ENCODE data around the gene FST. TPM values are rescaled to one million over a fixed set of nuclear protein-coding genes. Genes with fewer than 3 reads are reported as not detected.

The FST gene
- total and polyA plus RNA-seq, 2 of the 13 experiments (the other 11 are each of a cell fraction or from before 2014, with no cell fraction given) = 38.6 to 136 TPM

DNA sequence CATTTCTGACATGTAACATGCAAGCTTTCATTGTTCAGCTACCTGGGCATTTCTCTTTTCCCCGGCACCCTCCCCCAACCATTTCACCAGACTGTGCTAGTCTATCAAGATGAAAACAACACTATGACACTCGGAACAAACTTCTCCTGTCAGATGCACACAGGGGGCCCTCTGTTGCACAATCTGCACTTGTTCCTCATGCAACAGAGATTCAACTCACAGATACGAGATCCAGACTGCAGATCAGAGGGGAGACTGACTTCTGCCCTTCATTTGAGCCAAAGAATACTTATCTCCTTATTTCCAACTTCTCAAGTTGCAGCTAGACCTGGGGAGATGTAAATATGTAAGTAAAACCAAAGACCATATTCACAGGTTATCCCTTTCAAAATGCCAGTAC, 15.7 kb upstream of the FST start (continued):
- TF ChIP-seq, protein P1, sequence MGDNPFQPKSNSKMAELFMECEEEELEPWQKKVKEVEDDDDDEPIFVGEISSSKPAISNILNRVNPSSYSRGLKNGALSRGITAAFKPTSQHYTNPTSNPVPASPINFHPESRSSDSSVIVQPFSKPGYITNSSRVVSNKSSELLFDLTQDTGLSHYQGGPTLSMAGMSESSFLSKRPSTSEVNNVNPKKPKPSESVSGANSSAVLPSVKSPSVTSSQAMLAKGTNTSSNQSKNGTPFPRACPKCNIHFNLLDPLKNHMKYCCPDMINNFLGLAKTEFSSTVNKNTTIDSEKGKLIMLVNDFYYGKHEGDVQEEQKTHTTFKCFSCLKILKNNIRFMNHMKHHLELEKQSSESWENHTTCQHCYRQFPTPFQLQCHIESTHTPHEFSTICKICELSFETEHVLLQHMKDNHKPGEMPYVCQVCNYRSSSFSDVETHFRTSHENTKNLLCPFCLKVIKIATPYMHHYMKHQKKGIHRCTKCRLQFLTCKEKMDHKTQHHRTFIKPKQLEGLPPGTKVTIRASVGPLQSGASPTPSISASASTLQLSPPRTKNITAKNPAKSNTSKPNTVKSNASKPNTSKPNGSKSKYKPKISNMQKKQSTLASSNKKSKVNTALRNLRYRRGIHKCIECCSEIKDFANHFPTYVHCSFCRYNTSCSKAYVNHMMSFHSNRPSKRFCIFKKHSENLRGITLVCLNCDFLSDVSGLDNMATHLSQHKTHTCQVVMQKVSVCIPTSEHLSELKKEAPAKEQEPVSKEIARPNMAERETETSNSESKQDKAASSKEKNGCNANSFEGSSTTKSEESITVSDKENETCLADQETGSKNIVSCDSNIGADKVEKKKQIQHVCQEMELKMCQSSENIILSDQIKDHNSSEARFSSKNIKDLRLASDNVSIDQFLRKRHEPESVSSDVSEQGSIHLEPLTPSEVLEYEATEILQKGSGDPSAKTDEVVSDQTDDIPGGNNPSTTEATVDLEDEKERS (CRISPR knock-in tag; IDR thresholded peaks at IDR 0.05) = 0 out of 2 replicates have a peak, but pooled peaks have one; percentile 35
- TF ChIP-seq, protein P2, sequence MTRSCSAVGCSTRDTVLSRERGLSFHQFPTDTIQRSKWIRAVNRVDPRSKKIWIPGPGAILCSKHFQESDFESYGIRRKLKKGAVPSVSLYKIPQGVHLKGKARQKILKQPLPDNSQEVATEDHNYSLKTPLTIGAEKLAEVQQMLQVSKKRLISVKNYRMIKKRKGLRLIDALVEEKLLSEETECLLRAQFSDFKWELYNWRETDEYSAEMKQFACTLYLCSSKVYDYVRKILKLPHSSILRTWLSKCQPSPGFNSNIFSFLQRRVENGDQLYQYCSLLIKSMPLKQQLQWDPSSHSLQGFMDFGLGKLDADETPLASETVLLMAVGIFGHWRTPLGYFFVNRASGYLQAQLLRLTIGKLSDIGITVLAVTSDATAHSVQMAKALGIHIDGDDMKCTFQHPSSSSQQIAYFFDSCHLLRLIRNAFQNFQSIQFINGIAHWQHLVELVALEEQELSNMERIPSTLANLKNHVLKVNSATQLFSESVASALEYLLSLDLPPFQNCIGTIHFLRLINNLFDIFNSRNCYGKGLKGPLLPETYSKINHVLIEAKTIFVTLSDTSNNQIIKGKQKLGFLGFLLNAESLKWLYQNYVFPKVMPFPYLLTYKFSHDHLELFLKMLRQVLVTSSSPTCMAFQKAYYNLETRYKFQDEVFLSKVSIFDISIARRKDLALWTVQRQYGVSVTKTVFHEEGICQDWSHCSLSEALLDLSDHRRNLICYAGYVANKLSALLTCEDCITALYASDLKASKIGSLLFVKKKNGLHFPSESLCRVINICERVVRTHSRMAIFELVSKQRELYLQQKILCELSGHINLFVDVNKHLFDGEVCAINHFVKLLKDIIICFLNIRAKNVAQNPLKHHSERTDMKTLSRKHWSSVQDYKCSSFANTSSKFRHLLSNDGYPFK (CRISPR knock-in tag; IDR thresholded peaks at IDR 0.05; ENCODE audit: borderline replicate concordance) = no peak
- peak; percentile 89 for TF ChIP-seq FOXO1 (CRISPR knock-in tag; IDR thresholded peaks at IDR 0.05)
- no peak for TF ChIP-seq ZFY (CRISPR knock-in tag; IDR thresholded peaks at IDR 0.05)
- TF ChIP-seq, protein P3, sequence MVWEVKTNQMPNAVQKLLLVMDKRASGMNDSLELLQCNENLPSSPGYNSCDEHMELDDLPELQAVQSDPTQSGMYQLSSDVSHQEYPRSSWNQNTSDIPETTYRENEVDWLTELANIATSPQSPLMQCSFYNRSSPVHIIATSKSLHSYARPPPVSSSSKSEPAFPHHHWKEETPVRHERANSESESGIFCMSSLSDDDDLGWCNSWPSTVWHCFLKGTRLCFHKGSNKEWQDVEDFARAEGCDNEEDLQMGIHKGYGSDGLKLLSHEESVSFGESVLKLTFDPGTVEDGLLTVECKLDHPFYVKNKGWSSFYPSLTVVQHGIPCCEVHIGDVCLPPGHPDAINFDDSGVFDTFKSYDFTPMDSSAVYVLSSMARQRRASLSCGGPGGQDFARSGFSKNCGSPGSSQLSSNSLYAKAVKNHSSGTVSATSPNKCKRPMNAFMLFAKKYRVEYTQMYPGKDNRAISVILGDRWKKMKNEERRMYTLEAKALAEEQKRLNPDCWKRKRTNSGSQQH (CRISPR knock-in tag; IDR thresholded peaks at IDR 0.05; ENCODE audit: low read depth) = peak; percentile 69; the same call in 1 of the 2 replicates
- no peak for TF ChIP-seq ARID2 (CRISPR knock-in tag; IDR thresholded peaks at IDR 0.05; ENCODE audit: borderline replicate concordance)
- no peak for TF ChIP-seq DR1 (CRISPR knock-in tag; IDR thresholded peaks at IDR 0.05)
- TF ChIP-seq, protein P4, sequence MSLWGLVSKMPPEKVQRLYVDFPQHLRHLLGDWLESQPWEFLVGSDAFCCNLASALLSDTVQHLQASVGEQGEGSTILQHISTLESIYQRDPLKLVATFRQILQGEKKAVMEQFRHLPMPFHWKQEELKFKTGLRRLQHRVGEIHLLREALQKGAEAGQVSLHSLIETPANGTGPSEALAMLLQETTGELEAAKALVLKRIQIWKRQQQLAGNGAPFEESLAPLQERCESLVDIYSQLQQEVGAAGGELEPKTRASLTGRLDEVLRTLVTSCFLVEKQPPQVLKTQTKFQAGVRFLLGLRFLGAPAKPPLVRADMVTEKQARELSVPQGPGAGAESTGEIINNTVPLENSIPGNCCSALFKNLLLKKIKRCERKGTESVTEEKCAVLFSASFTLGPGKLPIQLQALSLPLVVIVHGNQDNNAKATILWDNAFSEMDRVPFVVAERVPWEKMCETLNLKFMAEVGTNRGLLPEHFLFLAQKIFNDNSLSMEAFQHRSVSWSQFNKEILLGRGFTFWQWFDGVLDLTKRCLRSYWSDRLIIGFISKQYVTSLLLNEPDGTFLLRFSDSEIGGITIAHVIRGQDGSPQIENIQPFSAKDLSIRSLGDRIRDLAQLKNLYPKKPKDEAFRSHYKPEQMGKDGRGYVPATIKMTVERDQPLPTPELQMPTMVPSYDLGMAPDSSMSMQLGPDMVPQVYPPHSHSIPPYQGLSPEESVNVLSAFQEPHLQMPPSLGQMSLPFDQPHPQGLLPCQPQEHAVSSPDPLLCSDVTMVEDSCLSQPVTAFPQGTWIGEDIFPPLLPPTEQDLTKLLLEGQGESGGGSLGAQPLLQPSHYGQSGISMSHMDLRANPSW (CRISPR knock-in tag; IDR thresholded peaks at IDR 0.05; ENCODE audit: borderline replicate concordance) = no peak
- no peak for TF ChIP-seq ZNF124 (CRISPR knock-in tag; IDR thresholded peaks at IDR 0.05)
- TF ChIP-seq SMAD9 (CRISPR knock-in tag; IDR thresholded peaks at IDR 0.05) = no peak
- TF ChIP-seq ZBTB7B (CRISPR knock-in tag; IDR thresholded peaks at IDR 0.05) = peak; percentile 85; the same call in 1 of the 2 replicates
- no peak for TF ChIP-seq SP5 (CRISPR knock-in tag; IDR thresholded peaks at IDR 0.05; ENCODE audit: borderline replicate concordance, low read depth)
- no peak for TF ChIP-seq SIX4 (CRISPR knock-in tag; IDR thresholded peaks at IDR 0.05)
- TF ChIP-seq, protein P5, sequence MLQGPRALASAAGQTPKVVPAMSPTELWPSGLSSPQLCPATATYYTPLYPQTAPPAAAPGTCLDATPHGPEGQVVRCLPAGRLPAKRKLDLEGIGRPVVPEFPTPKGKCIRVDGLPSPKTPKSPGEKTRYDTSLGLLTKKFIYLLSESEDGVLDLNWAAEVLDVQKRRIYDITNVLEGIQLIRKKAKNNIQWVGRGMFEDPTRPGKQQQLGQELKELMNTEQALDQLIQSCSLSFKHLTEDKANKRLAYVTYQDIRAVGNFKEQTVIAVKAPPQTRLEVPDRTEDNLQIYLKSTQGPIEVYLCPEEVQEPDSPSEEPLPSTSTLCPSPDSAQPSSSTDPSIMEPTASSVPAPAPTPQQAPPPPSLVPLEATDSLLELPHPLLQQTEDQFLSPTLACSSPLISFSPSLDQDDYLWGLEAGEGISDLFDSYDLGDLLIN (CRISPR knock-in tag; IDR thresholded peaks at IDR 0.05; ENCODE audit: borderline replicate concordance) = no peak
- no peak for TF ChIP-seq ZBTB38 (CRISPR knock-in tag; IDR thresholded peaks at IDR 0.05)
- no peak for TF ChIP-seq ETV6 (CRISPR knock-in tag; conservative IDR thresholded peaks at IDR 0.05)
- TF ChIP-seq PCBP2 (optimal IDR thresholded peaks at IDR 0.05; ENCODE audit: low read depth, low read length, poor library complexity, severe bottlenecking) = no peak
- peak; percentile 59; the same call in 1 of the 2 replicates for TF ChIP-seq SOX13 (IDR thresholded peaks at IDR 0.05)
- TF ChIP-seq SOX13 (CRISPR knock-in tag; conservative IDR thresholded peaks at IDR 0.05 in 1 of 2, IDR thresholded peaks at IDR 0.05 in 1 of 2) = peak in 1 of 2 experiments; percentile 90; a peak in 2 of 4 replicates

Measured in HepG2 (cell line).